Naive thymus-derived CD4-positive, alpha-beta T cell (primary cell): ENCODE measurements around the gene GPR78. TPM values are rescaled to one million over a fixed set of nuclear protein-coding genes. Genes with fewer than 3 reads are reported as not detected.
A peak's percentile ranks its signal among the peaks of the same experiment; 100 is the strongest.

ENCODE experiments used
- ATAC-seq: fragments of 150-1000 bp; cut with Tn5 transposase; 2 replicates; pipeline ENCODE4 v1.10.0; 2021; ENCODE audit warnings: mild to moderate bottlenecking, moderate library complexity
- CTCF ChIA-PET: fragments of 350-600 bp; sonication (Branson Sonifier 250); formaldehyde crosslinking; loops from one replicate; lab custom pipeline; 2021; ENCODE audit warnings: antibody characterized with exemption; lab: Charles Lee
- POLR2A ChIA-PET: fragments of 350-600 bp; sonication (Branson Sonifier 250); formaldehyde crosslinking; loops from one replicate; lab custom pipeline; 2021; ENCODE audit warnings: antibody characterized with exemption, inconsistent platforms; lab: Charles Lee
- DNase-seq, 9 donors: peaks; one replicate each; pipeline versions ENCODE4 v3.0.0 to v3.0.0-alpha.2; 2020 to 2022; ENCODE audit warnings: mixed read lengths in 1 of 9
- H3K27ac ChIP-seq: one replicate; pipeline ENCODE4 v1.7.0; 2013; ENCODE audit warnings: mild to moderate bottlenecking, low read depth, low read length, moderate library complexity
- H3K27me3 ChIP-seq, 2 donors: one replicate each; pipeline ENCODE4 v1.7.0; 2013; ENCODE audit warnings: low read length in 2 of 2, mild to moderate bottlenecking in 2 of 2, moderate library complexity in 2 of 2; ENCODE audit not compliant: control insufficient read depth in 2 of 2, insufficient read depth in 2 of 2
- H3K36me3 ChIP-seq, 3 experiments: 1 replicate in 2 of 3; 2 replicates in 1 of 3; pipeline ENCODE4 v1.7.0; 2013; ENCODE audit warnings: low read length in 3 of 3, mild to moderate bottlenecking in 3 of 3, moderate library complexity in 1 of 3; ENCODE audit not compliant: insufficient read depth in 3 of 3, control insufficient read depth in 2 of 3
- H3K4me1 ChIP-seq, 2 donors: one replicate each; pipeline ENCODE4 v1.7.0; 2013; ENCODE audit warnings: low read length in 2 of 2, mild to moderate bottlenecking in 2 of 2, moderate library complexity in 1 of 2; ENCODE audit not compliant: control insufficient read depth in 2 of 2, insufficient read depth in 2 of 2
- H3K4me3 ChIP-seq: 2 replicates; pipeline ENCODE4 v1.7.0; 2013; ENCODE audit warnings: mild to moderate bottlenecking, low read length
- H3K9me3 ChIP-seq, 3 experiments: 1 replicate in 2 of 3; 2 replicates in 1 of 3; pipeline ENCODE4 v1.7.0; 2013; ENCODE audit warnings: low read length in 3 of 3; ENCODE audit not compliant: control insufficient read depth in 2 of 3
- H3K27ac Mint-ChIP-seq, 9 donors: one replicate each; pipeline ENCODE4 v1.8.0; 2020 to 2022; ENCODE audit warnings: mixed read lengths in 9 of 9, mild to moderate bottlenecking in 8 of 9, moderate library complexity in 5 of 9, inconsistent platforms in 2 of 9
- H3K27me3 Mint-ChIP-seq, 5 donors: one replicate each; pipeline ENCODE4 v1.8.0; 2021 to 2022; ENCODE audit warnings: mixed read lengths in 5 of 5, mild to moderate bottlenecking in 1 of 5
- H3K36me3 Mint-ChIP-seq, 5 donors: one replicate each; pipeline ENCODE4 v1.8.0; 2020 to 2022; ENCODE audit warnings: mixed read lengths in 5 of 5, mild to moderate bottlenecking in 3 of 5, inconsistent platforms in 1 of 5
- H3K4me1 Mint-ChIP-seq, 7 donors: one replicate each; pipeline ENCODE4 v1.8.0; 2020 to 2022; ENCODE audit warnings: mixed read lengths in 7 of 7, mild to moderate bottlenecking in 3 of 7, inconsistent platforms in 1 of 7
- H3K4me3 Mint-ChIP-seq, 10 donors: one replicate each; pipeline ENCODE4 v1.8.0; 2020 to 2022; ENCODE audit warnings: mild to moderate bottlenecking in 10 of 10, mixed read lengths in 10 of 10, moderate library complexity in 6 of 10, inconsistent platforms in 2 of 10
- H3K9me3 Mint-ChIP-seq, 11 donors: one replicate each; pipeline ENCODE4 v1.8.0; 2020 to 2022; ENCODE audit warnings: mixed read lengths in 11 of 11, mild to moderate bottlenecking in 4 of 11, inconsistent platforms in 1 of 11, moderate library complexity in 1 of 11
- intact Hi-C, 2 donors: fragments of 100-400 bp; cut with micrococcal nuclease; formaldehyde crosslinking; loops; one replicate each; pipeline ENCODE4 v1.15.1; 2023
- polyA plus RNA-seq, 2 donors: library from polyadenylated mRNA; unstranded; fragments of 300-500 nt; fragmentation: Illumina TruSeq; gene quantifications; one replicate each; pipeline ENCODE4 v1.2.3, GENCODE V29; 2021
- total RNA-seq, 6 experiments: library from RNA in 5 of 6; stranded (reverse) in 5 of 6; gene quantifications; 1 replicate in 5 of 6; 2 replicates in 1 of 6; pipeline ENCODE4 v1.2.3 and lab custom pipeline; 2021 to 2026

The GPR78 gene
- total and polyA plus RNA-seq, 7 experiments from 2014 or later: not detected

DNA sequence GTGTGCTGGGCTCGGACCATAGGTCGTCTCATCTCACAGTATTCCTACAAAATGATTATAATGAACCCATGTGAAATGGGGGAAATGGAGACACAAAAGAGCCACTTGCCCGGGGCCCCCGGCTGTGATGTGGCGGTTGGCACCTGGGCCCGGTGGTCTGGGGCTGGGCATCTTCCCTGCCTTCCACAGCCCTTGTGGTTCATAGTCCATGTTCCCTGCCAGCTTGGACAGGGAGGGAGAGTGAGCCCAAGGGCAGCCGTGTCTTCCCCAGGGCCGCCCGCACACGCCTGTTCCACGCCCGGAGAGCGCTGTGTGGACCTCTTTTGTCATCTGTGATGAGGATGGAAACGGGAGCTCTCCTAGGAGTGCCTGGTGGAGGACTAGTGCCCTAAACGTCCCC is 17.6 kb downstream of the GPR78 start:
- DNase-seq: no peak
- H3K4me1 Mint-ChIP-seq: peaks cover 0 to 4% (median 0%) of the 10 kb centered on the region in 7 donors
- no peak overlapping the region for H3K4me3 Mint-ChIP-seq
- no peak overlapping the region for H3K4me3 ChIP-seq
- H3K27ac Mint-ChIP-seq: no peak overlapping the region
- H3K36me3 ChIP-seq: no peaks in the 10 kb centered on the region
- no peak for ATAC-seq
- H3K9me3 ChIP-seq: no peaks in the 10 kb centered on the region
- H3K27ac ChIP-seq: no peak overlapping the region
- H3K9me3 Mint-ChIP-seq: peaks cover 0 to 1% (median 0%) of the 10 kb centered on the region in 11 donors
- intact Hi-C loops: no loop called here
- H3K4me1 ChIP-seq: no peaks in the 10 kb centered on the region
- peaks cover 12 to 46% (median 15%) of the 10 kb centered on the region in 5 donors for H3K27me3 Mint-ChIP-seq
- H3K36me3 Mint-ChIP-seq: no peaks in the 10 kb centered on the region
- CTCF ChIA-PET: interaction anchor here (1.9 kb wide), 1 partner anchor 10 kb away, joined by 5 read pairs; no protein-coding TSS in a partner anchor
- H3K27me3 ChIP-seq: peaks cover 0 to 4% of the 10 kb centered on the region in 2 donors
- POLR2A ChIA-PET: no interaction called here

DNA sequence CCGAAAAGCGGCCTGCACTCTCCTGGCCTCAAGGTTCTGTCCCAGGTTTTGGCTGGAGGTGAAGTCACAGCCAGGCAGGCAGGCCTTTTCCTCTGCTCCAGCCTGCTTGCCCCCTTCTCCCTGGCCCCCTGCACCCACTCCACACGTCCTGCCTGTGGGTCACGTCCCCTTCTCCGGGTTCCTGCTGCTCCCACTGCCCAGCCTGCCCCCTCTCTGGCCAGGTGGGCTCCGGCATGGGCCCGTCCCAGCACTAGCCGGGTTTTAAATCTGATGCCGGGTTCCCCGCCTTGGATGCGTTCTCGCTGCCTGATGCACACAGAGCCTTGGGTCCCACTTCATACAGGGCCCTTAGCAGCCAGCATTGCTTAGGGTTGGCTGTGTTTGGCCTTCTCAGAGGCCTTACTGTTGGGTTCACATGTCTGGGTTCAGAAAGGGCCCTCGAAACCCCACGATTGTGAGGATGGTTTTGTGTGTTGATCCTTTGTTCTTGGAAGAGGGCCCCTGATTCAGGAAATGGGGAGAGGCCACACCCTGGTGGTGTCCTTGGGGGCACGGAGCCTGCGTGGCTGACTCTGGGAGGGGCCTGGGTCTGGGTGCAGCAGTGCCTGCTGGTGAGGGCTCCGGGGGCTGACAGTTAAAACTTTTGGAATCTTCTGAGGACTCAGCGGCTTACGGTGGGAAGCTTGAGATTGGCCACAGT is 18.3 kb downstream of the GPR78 start:
- Mint-ChIP-seq H3K27ac (no peak overlapping the region), H3K27me3 (peaks cover 9 to 42% (median 12%) of the 10 kb centered on the region in 5 donors), H3K9me3 (peaks cover 0 to 1% (median 0%) of the 10 kb centered on the region in 11 donors), H3K36me3 (no peaks in the 10 kb centered on the region), H3K4me1 (peaks cover 0 to 4% (median 0%) of the 10 kb centered on the region in 7 donors), H3K4me3 (no peak overlapping the region)
- ChIA-PET CTCF (interaction anchor here (1.9 kb wide), 1 partner anchor 9 kb away, joined by 5 read pairs; no protein-coding TSS in a partner anchor), POLR2A (no interaction called here)
- no peaks in the 10 kb centered on the region for H3K9me3 ChIP-seq
- no peak for DNase-seq
- H3K27me3 ChIP-seq: peaks cover 0 to 4% of the 10 kb centered on the region in 2 donors
- no peak for ATAC-seq
- H3K27ac ChIP-seq: no peak overlapping the region
- H3K4me3 ChIP-seq: no peak overlapping the region
- intact Hi-C loops: no loop called here
- H3K36me3 ChIP-seq: no peaks in the 10 kb centered on the region
- no peaks in the 10 kb centered on the region for H3K4me1 ChIP-seq

DNA sequence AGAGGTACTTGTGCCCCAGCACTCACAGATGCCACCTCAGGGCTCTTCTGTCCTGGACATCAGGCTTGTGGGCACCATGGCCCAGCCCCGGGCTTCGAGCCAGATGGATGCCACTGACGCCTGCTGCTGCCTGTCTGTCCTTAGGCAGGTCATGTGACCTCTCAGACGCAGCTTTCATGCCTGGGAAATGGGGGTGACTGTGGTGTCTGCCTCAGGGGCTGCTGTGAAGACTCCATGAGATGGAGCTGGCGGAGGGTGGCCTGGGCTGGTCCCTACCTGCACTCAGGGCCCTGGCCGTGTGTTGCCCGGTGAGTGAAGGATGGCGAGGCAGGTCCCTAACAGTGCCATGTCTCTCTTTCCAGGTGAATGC is 18.9 kb downstream of the GPR78 start:
- H3K4me1 Mint-ChIP-seq: peaks cover 0 to 4% (median 0%) of the 10 kb centered on the region in 7 donors
- no peak overlapping the region for H3K27ac ChIP-seq
- ChIA-PET CTCF (no interaction called here), POLR2A (no interaction called here)
- no peaks in the 10 kb centered on the region for H3K4me1 ChIP-seq
- H3K9me3 ChIP-seq: no peaks in the 10 kb centered on the region
- peaks cover 4 to 37% (median 6%) of the 10 kb centered on the region in 5 donors for H3K27me3 Mint-ChIP-seq
- no peak overlapping the region for H3K4me3 Mint-ChIP-seq
- no peaks in the 10 kb centered on the region for H3K36me3 Mint-ChIP-seq
- H3K27ac Mint-ChIP-seq: no peak overlapping the region
- H3K4me3 ChIP-seq: no peak overlapping the region
- no peak for ATAC-seq
- DNase-seq: no peak
- peaks cover 0 to 1% (median 0%) of the 10 kb centered on the region in 11 donors for H3K9me3 Mint-ChIP-seq
- H3K27me3 ChIP-seq: no peaks in the 10 kb centered on the region
- H3K36me3 ChIP-seq: no peaks in the 10 kb centered on the region
- intact Hi-C loops: no loop called here

DNA sequence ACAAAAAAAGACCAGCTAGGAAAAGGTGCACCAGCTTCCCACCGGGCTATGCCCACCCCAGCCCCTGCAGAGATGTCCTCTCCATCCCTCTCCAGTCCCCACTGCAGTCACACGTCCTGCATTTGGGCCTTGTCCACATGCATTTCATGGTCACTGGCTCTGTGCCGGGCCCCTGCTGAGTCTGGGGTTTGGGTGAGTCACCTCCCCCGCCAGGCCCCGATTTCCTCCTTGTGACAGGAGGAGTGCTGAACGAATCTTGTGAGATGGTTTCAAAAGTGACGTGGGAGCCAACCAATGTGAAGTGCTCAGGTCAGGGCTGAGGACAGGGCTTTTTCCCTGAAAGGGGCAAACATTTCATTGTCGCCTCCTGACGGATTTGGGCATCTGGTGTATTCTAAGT is 19.5 kb downstream of the GPR78 start:
- no peaks in the 10 kb centered on the region for H3K9me3 ChIP-seq
- H3K27me3 ChIP-seq: no peaks in the 10 kb centered on the region
- Mint-ChIP-seq H3K4me3 (no peak overlapping the region), H3K27me3 (peaks cover 0 to 31% (median under 1%) of the 10 kb centered on the region in 5 donors), H3K9me3 (no peaks in the 10 kb centered on the region), H3K36me3 (no peaks in the 10 kb centered on the region), H3K27ac (no peak overlapping the region), H3K4me1 (peaks cover 0 to 4% (median 0%) of the 10 kb centered on the region in 7 donors)
- DNase-seq: no peak
- ChIA-PET CTCF (no interaction called here), POLR2A (no interaction called here)
- intact Hi-C loops: no loop called here
- H3K4me3 ChIP-seq: no peak overlapping the region
- no peak overlapping the region for H3K27ac ChIP-seq
- no peaks in the 10 kb centered on the region for H3K36me3 ChIP-seq
- no peak for ATAC-seq
- no peaks in the 10 kb centered on the region for H3K4me1 ChIP-seq

DNA sequence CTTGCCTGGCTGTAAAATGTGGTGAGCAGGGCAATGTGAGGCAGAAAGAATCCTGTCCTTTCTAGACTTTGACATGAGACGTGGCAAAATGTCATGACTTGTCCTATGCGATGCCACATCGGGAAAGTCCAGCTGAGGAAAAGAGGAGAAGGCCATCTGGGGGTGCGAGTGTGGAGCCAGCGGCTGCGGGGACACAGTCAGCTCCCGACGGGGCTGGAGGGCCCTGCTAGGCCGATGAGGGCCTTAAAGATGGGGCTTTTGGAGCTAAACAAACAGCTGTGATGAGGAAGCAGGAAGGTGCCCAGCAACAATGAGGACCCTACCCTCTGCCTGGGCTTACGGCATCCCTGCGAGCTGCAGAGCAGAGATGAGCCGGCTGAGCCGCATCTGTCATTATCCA is 20.1 kb downstream of the GPR78 start:
- no peaks in the 10 kb centered on the region for H3K27me3 ChIP-seq
- intact Hi-C loops: no loop called here
- DNase-seq (no peak), ATAC-seq (no peak)
- POLR2A ChIA-PET: no interaction called here
- no peaks in the 10 kb centered on the region for H3K4me1 ChIP-seq
- peaks cover 0 to 4% (median 0%) of the 10 kb centered on the region in 7 donors for H3K4me1 Mint-ChIP-seq
- no peaks in the 10 kb centered on the region for H3K9me3 ChIP-seq
- no peak overlapping the region for H3K4me3 ChIP-seq
- H3K27ac Mint-ChIP-seq: no peak overlapping the region
- H3K36me3 Mint-ChIP-seq: no peaks in the 10 kb centered on the region
- peak overlapping the region in 1 of 10 donors; percentile 41 for H3K4me3 Mint-ChIP-seq
- H3K27me3 Mint-ChIP-seq: peaks cover 0 to 25% (median 0%) of the 10 kb centered on the region in 5 donors
- no peaks in the 10 kb centered on the region for H3K36me3 ChIP-seq
- no peak overlapping the region for H3K27ac ChIP-seq
- CTCF ChIA-PET: no interaction called here
- no peaks in the 10 kb centered on the region for H3K9me3 Mint-ChIP-seq

DNA sequence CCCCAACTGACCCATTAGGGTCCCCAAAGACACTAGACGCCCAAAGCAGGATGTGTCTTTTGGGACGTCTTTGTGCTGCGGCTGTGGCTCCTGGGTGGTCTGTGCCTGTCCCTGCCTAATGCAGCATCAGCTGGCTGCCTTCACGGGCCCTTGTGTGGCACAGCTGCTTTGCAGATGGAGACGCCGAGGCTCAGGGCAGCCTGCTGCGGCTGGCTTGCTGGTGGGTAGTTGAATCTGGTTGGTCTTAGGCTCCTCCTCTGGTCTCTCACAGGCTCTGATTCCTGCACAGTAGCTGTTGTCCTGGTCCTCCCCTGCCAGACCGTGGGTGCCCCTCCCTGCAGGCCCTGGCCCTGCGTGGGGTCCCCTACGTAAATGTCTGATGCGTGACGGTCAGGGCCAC is 20.5 kb downstream of the GPR78 start:
- H3K27ac ChIP-seq: no peak overlapping the region
- ATAC-seq (no peak), DNase-seq (no peak)
- no peaks in the 10 kb centered on the region for H3K27me3 ChIP-seq
- Mint-ChIP-seq H3K9me3 (no peaks in the 10 kb centered on the region), H3K27ac (no peak overlapping the region), H3K4me3 (no peak overlapping the region), H3K36me3 (no peaks in the 10 kb centered on the region), H3K4me1 (peaks cover 0 to 4% (median 0%) of the 10 kb centered on the region in 7 donors), H3K27me3 (peaks cover 0 to 21% (median 0%) of the 10 kb centered on the region in 5 donors)
- H3K36me3 ChIP-seq: no peaks in the 10 kb centered on the region
- H3K9me3 ChIP-seq: no peaks in the 10 kb centered on the region
- H3K4me3 ChIP-seq: no peak overlapping the region
- CTCF ChIA-PET: no interaction called here
- no peaks in the 10 kb centered on the region for H3K4me1 ChIP-seq
- POLR2A ChIA-PET: no interaction called here
- intact Hi-C loops: no loop called here

DNA sequence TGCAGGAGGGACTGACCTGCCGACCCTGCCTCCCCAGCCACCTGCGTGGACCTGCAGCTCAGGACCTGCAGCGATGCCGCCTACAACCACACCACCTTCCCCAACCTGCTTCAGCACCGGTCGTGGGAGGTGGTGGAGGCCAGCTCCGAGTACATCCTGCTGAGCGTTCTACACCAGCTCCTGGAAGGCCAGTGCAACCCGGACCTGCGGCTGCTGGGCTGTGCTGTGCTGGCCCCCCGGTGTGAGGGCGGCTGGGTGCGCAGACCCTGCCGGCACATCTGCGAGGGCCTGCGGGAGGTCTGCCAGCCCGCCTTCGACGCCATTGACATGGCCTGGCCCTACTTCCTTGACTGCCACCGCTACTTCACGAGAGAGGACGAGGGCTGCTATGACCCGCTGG is 20.9 kb downstream of the GPR78 start:
- ChIA-PET CTCF (no interaction called here), POLR2A (no interaction called here)
- Histone ChIP-seq H3K4me1 (no peaks in the 10 kb centered on the region), H3K27me3 (no peaks in the 10 kb centered on the region), H3K27ac (no peak overlapping the region), H3K9me3 (no peaks in the 10 kb centered on the region), H3K36me3 (no peaks in the 10 kb centered on the region), H3K4me3 (no peak overlapping the region)
- intact Hi-C loops: no loop called here
- Mint-ChIP-seq H3K27ac (no peak overlapping the region), H3K9me3 (no peaks in the 10 kb centered on the region), H3K27me3 (peaks cover 0 to 20% (median 0%) of the 10 kb centered on the region in 5 donors), H3K4me1 (peaks cover 0 to 4% (median 0%) of the 10 kb centered on the region in 7 donors), H3K4me3 (no peak overlapping the region), H3K36me3 (no peaks in the 10 kb centered on the region)
- DNase-seq: no peak
- ATAC-seq: no peak
